IMR-90 (cell line): ENCODE results near the gene SBNO1. TPM values are rescaled to one million over a fixed set of nuclear protein-coding genes. Genes with fewer than 3 reads are reported as not detected.
A peak's percentile ranks its signal among the peaks of the same experiment; 100 is the strongest.

ENCODE experiments used
- ATAC-seq: fragments of 200-7000 bp; cut with Tn5 transposase; 2 replicates; pipeline ENCODE4 v1.9.1; 2020; ENCODE audit warnings: low read depth, mild to moderate bottlenecking, moderate library complexity
- BruUV-seq: library from RNA; stranded (reverse); fragments of 400-500 nt; replicated peaks from 2 replicates; lab custom pipeline; 2021; lab: Mats Ljungman, UMichigan
- CTCF ChIA-PET: fragments of 300-600 bp; formaldehyde crosslinking; extraction: SDS; loops from one replicate; lab custom pipeline; 2021; ENCODE audit warnings: antibody characterized with exemption; lab: Yijun Ruan, JAX
- POLR2A ChIA-PET: fragments of 300-600 bp; sonication (Branson Sonifier 250); formaldehyde crosslinking; loops from one replicate; lab custom pipeline; 2022; ENCODE audit warnings: antibody characterized with exemption; ENCODE audit not compliant: unreplicated experiment; lab: Charles Lee
- DNase-seq: peaks from one replicate; pipeline ENCODE4 v3.0.0; 2013
- H2AFZ ChIP-seq: replicated peaks from 2 replicates; pipeline ENCODE3; 2013; ENCODE audit warnings: low read length, mild to moderate bottlenecking; ENCODE audit not compliant: poor library complexity
- H2AK5ac ChIP-seq: 2 replicates; pipeline ENCODE4 v1.6.1; 2013; ENCODE audit warnings: low read depth, low read length, inconsistent platforms
- H2AK9ac ChIP-seq: replicated peaks from 2 replicates; pipeline ENCODE3; 2013; ENCODE audit warnings: mild to moderate bottlenecking, low read depth, low read length, moderate library complexity; ENCODE audit not compliant: poor library complexity
- H2BK120ac ChIP-seq: 2 replicates; pipeline ENCODE4 v1.6.1; 2013; ENCODE audit warnings: low read depth, low read length, inconsistent platforms
- H2BK15ac ChIP-seq: 3 replicates; pipeline ENCODE4 v1.6.1; 2013; ENCODE audit warnings: low read depth, low read length, inconsistent platforms
- H2BK20ac ChIP-seq: 2 replicates; pipeline ENCODE4 v1.6.1; 2013; ENCODE audit warnings: low read depth, mild to moderate bottlenecking, inconsistent platforms, low read length, moderate library complexity
- H2BK5ac ChIP-seq: 2 replicates; pipeline ENCODE4 v1.6.1; 2013; ENCODE audit warnings: mild to moderate bottlenecking, low read depth, low read length, inconsistent platforms; ENCODE audit not compliant: poor library complexity, severe bottlenecking
- H3K14ac ChIP-seq: replicated peaks from 2 replicates; pipeline ENCODE4 v1.6.1; 2013; ENCODE audit warnings: low read depth, low read length, inconsistent platforms
- H3K18ac ChIP-seq: 2 replicates; pipeline ENCODE4 v1.6.1; 2013; ENCODE audit warnings: low read depth, low read length, control low read depth
- H3K23ac ChIP-seq: 2 replicates; pipeline ENCODE4 v1.6.1; 2013; ENCODE audit warnings: low read depth, low read length, inconsistent platforms
- H3K27ac ChIP-seq: 2 replicates; pipeline ENCODE4 v1.5.1; 2013; ENCODE audit warnings: mild to moderate bottlenecking, control low read depth, low read length; ENCODE audit not compliant: insufficient read depth
- H3K27me3 ChIP-seq: 2 replicates; pipeline ENCODE4 v1.6.1; 2013; ENCODE audit warnings: low read length; ENCODE audit not compliant: control insufficient read depth, insufficient read depth
- H3K36me3 ChIP-seq: 2 replicates; pipeline ENCODE4 v1.6.1; 2013; ENCODE audit warnings: low read length, mixed read lengths; ENCODE audit not compliant: control insufficient read depth, insufficient read depth
- H3K4ac ChIP-seq: 2 replicates; pipeline ENCODE4 v1.6.1; 2013; ENCODE audit warnings: low read depth, low read length, inconsistent platforms
- H3K4me1 ChIP-seq: 2 replicates; pipeline ENCODE4 v1.6.1; 2013; ENCODE audit warnings: low read length, mixed read lengths; ENCODE audit not compliant: control insufficient read depth, insufficient read depth
- H3K4me2 ChIP-seq: 2 replicates; pipeline ENCODE4 v1.6.1; 2013; ENCODE audit warnings: low read depth, mild to moderate bottlenecking, control low read depth, low read length, moderate library complexity
- H3K4me3 ChIP-seq: 2 replicates; pipeline ENCODE4 v1.5.1; 2013; ENCODE audit warnings: low read depth, mild to moderate bottlenecking, control low read depth, low read length, moderate library complexity; ENCODE audit not compliant: insufficient read depth
- H3K56ac ChIP-seq: 2 replicates; pipeline ENCODE4 v1.6.1; 2013; ENCODE audit warnings: low read length, inconsistent platforms; ENCODE audit not compliant: insufficient read depth; ENCODE audit errors: extremely low read depth
- H3K79me1 ChIP-seq, 2 experiments: 2 replicates each; pipeline ENCODE4 v1.6.1; 2013; ENCODE audit warnings: low read length in 2 of 2, inconsistent platforms in 1 of 2, low read depth in 1 of 2
- H3K9ac ChIP-seq: 2 replicates; pipeline ENCODE4 v1.6.1; 2013; ENCODE audit warnings: low read depth, low read length, control low read depth
- H3K9me1 ChIP-seq: 2 replicates; pipeline ENCODE4 v1.6.1; 2013; ENCODE audit warnings: low read length, inconsistent platforms; ENCODE audit not compliant: insufficient read depth
- H3K9me3 ChIP-seq: 2 replicates; pipeline ENCODE4 v1.6.1; 2013; ENCODE audit warnings: low read length; ENCODE audit not compliant: control insufficient read depth, insufficient read depth
- H4K20me1 ChIP-seq: 2 replicates; pipeline ENCODE4 v1.6.1; 2013; ENCODE audit warnings: low read length, inconsistent platforms; ENCODE audit not compliant: insufficient read depth
- H4K5ac ChIP-seq: 2 replicates; pipeline ENCODE4 v1.6.1; 2013; ENCODE audit warnings: mild to moderate bottlenecking, low read depth, low read length, control low read depth
- H4K8ac ChIP-seq, 2 experiments: 2 replicates each; pipeline ENCODE4 v1.6.1; 2013; ENCODE audit warnings: low read depth in 2 of 2, low read length in 2 of 2, control low read depth in 1 of 2, inconsistent platforms in 1 of 2
- H4K91ac ChIP-seq: 2 replicates; pipeline ENCODE4 v1.6.1; 2013; ENCODE audit warnings: low read depth, low read length, inconsistent platforms; ENCODE audit not compliant: insufficient read depth
- CEBPB ChIP-seq: IDR thresholded peaks from 2 replicates; pipeline ENCODE4 v1.6.1; 2012; ENCODE audit warnings: low read depth, low read length, improper control_type of control experiment
- CHD1 ChIP-seq: IDR thresholded peaks from 2 replicates; pipeline ENCODE4 v1.6.1; 2012; ENCODE audit warnings: low read depth, low read length, improper control_type of control experiment
- CTCF ChIP-seq: conservative IDR thresholded peaks from 2 replicates; pipeline ENCODE4 v1.5.1; 2012; ENCODE audit warnings: mild to moderate bottlenecking, low read depth, low read length, improper control_type of control experiment
- MAZ ChIP-seq: IDR thresholded peaks from 2 replicates; pipeline ENCODE4 v1.6.1; 2012; ENCODE audit warnings: low read depth, mild to moderate bottlenecking, low read length, improper control_type of control experiment, moderate library complexity, borderline replicate concordance
- SMC3 ChIP-seq: fragments of 150-350 bp; IDR thresholded peaks from 2 replicates; pipeline ENCODE4 v1.6.1; 2016; ENCODE audit warnings: low read depth, mild to moderate bottlenecking, antibody characterized with exemption, low read length, moderate library complexity
- WGBS, 2 experiments: methylation state at CpG; one replicate each; pipeline versions ENCODE4 v1.1.5 to v1.1.7; 2013; ENCODE audit warnings: missing lambda C conversion rate in 2 of 2; ENCODE audit not compliant: insufficient read length in 1 of 2; ENCODE audit errors: extremely low coverage in 2 of 2; 5-methylcytosine and 5-hydroxymethylcytosine counted together
- dilution Hi-C: fragments of 300-500 bp; cut with HindIII; formaldehyde crosslinking; loops from one replicate; pipeline ENCODE4 v1.14.3; 2018; ENCODE audit warnings: low sequenced_read_pairs; ENCODE audit not compliant: unreplicated experiment
- in situ Hi-C: fragments of 300-500 bp; cut with MboI; formaldehyde crosslinking; loops from 3 replicates; pipeline ENCODE4 v1.14.3; 2019; ENCODE audit warnings: low sequenced_read_pairs, inconsistent platforms, mixed read lengths
- intact Hi-C: fragments of 100-400 bp; cut with micrococcal nuclease; formaldehyde crosslinking; loops from 2 replicates; pipeline ENCODE4 v1.10.0; 2022
- polyA plus RNA-seq, 3 experiments: library from polyadenylated mRNA; depleted of rRNA; stranded (reverse); fragments of >200 nt; gene quantifications; 2 replicates each; pipeline ENCODE4 v1.2.3, GENCODE V29; 2012; ENCODE audit warnings: low replicate concordance in 1 of 3
- total RNA-seq: library from RNA; depleted of rRNA; stranded (reverse); fragments of >200 nt; gene quantifications from 2 replicates; pipeline ENCODE4 v1.2.3, GENCODE V29; 2012

The SBNO1 gene
- total and polyA plus RNA-seq, 2 of the 4 experiments (the other 2 are of a cell fraction) = 5.3 to 24.9 TPM

- no peaks in the 10 kb centered on the region for H3K27me3 ChIP-seq
- peaks cover 41% of the 10 kb centered on the region for H4K20me1 ChIP-seq
- no peak overlapping the region for H2BK5ac ChIP-seq
- H3K18ac ChIP-seq = no peak overlapping the region
- intact Hi-C loops = loop anchor here (5.0 kb wide), 1 partner anchor 39 kb away; no protein-coding TSS in a partner anchor
- no peak overlapping the region for H4K91ac ChIP-seq
- no peak overlapping the region for H3K4me2 ChIP-seq
- H3K23ac ChIP-seq = no peak overlapping the region
- ChIA-PET CTCF (interaction anchor here (0.6 kb wide), 1 partner anchor 142 kb away, joined by 3 read pairs; no protein-coding TSS in a partner anchor), POLR2A (no interaction called here)
- H3K56ac ChIP-seq = no peak overlapping the region
- H2AK9ac ChIP-seq = no peak overlapping the region
- DNase-seq (peak; percentile 20), ATAC-seq (no peak)
- no peak overlapping the region for H3K14ac ChIP-seq
- no peak overlapping the region for H2BK20ac ChIP-seq
- in situ Hi-C loops = no loop called here
- TF ChIP-seq SMC3 = no peak
- no peak for TF ChIP-seq CEBPB
- no peak for TF ChIP-seq CTCF
- TF ChIP-seq CHD1 = no peak
- no peak for TF ChIP-seq MAZ
- H4K8ac ChIP-seq = no peak overlapping the region
- peaks cover 66% of the 10 kb centered on the region for H3K36me3 ChIP-seq
- dilution Hi-C loops = no loop called here
- no TSS peak for BruUV-seq
- H3K4me1 ChIP-seq = peaks cover 10% of the 10 kb centered on the region; the same call in 1 of the 2 replicates
- H2AFZ ChIP-seq = no peak overlapping the region
- no peak overlapping the region for H3K4ac ChIP-seq
- H3K79me1 ChIP-seq = peaks cover 40 to 83% of the 10 kb centered on the region in 2 experiments
- WGBS, 2 experiments = no CpG with 5 or more reads among the region's 4 CpGs
- no peaks in the 10 kb centered on the region for H3K9me3 ChIP-seq
- no peak overlapping the region for H3K4me3 ChIP-seq
- H4K5ac ChIP-seq = no peak overlapping the region
- H2AK5ac ChIP-seq = no peak overlapping the region
- peaks cover 12% of the 10 kb centered on the region; the same call in 1 of the 2 replicates for H3K9me1 ChIP-seq
- H2BK120ac ChIP-seq = no peak overlapping the region
- H3K27ac ChIP-seq = no peak overlapping the region
- H3K9ac ChIP-seq = no peak overlapping the region
- no peak overlapping the region for H2BK15ac ChIP-seq
Observed at GRCh38 chr12:123393747-123394146, 29.1 kb upstream of the SBNO1 start.
